Measurements from ENCODE around the gene CD8B. TPM values are rescaled to one million over a fixed set of nuclear protein-coding genes. Genes with fewer than 3 reads are reported as not detected.

CD8B gene
- total and polyA plus RNA-seq, 8 donors: 0.39 to 3.6 (median 0.70) TPM; not detected in 1

GRCh38 chr2:86818114-86818801 lies 43.4 kb downstream of the CD8B start:
- no peak for ATAC-seq
- TF ChIP-seq, protein P1, sequence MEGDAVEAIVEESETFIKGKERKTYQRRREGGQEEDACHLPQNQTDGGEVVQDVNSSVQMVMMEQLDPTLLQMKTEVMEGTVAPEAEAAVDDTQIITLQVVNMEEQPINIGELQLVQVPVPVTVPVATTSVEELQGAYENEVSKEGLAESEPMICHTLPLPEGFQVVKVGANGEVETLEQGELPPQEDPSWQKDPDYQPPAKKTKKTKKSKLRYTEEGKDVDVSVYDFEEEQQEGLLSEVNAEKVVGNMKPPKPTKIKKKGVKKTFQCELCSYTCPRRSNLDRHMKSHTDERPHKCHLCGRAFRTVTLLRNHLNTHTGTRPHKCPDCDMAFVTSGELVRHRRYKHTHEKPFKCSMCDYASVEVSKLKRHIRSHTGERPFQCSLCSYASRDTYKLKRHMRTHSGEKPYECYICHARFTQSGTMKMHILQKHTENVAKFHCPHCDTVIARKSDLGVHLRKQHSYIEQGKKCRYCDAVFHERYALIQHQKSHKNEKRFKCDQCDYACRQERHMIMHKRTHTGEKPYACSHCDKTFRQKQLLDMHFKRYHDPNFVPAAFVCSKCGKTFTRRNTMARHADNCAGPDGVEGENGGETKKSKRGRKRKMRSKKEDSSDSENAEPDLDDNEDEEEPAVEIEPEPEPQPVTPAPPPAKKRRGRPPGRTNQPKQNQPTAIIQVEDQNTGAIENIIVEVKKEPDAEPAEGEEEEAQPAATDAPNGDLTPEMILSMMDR (IDR thresholded peaks at IDR 0.05): no peak
- peaks cover 0 to 17% of the 10 kb centered on the region in 2 donors for H3K9me3 ChIP-seq
- H3K27ac ChIP-seq: no peak overlapping the region
- no peak overlapping the region for H3K4me3 ChIP-seq
- H3K36me3 ChIP-seq: no peaks in the 10 kb centered on the region
- no peaks in the 10 kb centered on the region for H3K27me3 ChIP-seq
- intact Hi-C loops (cut with DNase I): no loop called here
- H3K4me1 ChIP-seq: no peaks in the 10 kb centered on the region
- no peak for DNase-seq

DNA sequence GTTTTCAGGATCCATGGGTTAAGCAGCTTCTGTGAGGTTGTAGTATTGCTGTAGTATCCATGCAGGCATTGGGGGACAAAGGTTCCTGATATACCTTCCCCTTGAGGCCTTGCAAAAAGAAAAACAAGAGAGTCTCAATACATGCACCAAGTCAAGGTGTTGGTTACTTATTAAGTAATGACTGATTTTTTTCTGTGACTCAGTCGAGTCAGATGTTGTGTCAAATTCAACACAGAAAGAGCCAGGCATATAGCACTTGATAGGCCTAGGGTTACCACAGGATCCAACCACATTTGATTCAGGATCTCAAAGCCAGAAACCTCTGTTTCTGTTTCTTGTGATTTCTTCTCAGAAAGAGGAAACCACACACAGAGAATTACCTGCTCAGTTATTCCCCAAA lies 46.1 kb downstream of the CD8B start:
- intact Hi-C loops (cut with DNase I): no loop called here
- H3K9me3 ChIP-seq: no peaks in the 10 kb centered on the region
- no peak for ATAC-seq

DNA sequence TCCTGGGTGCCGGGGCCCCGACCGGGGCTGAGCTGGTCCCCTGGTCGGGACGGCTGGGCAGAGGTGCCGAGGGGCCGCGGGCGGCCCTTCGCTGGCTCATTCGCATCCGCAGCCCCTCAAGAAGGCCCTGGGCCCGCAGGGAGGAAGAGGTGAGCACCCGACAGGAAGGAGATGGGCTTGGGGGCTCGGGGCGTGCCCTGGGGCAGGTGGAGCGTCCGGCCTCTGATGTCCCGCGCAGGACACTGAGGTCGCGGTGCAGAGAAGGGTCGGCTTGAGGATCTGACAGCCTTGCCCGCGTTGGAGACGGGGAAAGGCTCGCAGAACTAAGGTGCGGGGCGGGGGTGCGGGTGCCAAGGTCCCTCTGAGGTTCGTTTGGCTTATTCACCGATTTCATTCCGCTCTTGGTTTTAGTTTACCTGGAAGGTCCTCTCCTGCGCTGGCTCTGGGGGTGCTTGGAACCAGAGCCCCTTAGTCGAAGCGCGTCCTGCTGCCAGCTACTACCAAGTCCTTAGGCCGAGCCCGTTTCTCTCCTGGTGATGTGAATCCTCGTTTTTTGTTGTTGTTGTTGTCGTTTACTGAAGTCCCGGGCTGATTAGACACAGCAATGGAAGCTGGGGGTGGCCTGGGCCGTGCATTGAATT lies 52.1 kb downstream of the CD8B start:
- DNase-seq: peak in 1 of 4 donors; percentile 82
- no peak overlapping the region for H3K27ac ChIP-seq
- no peak for ATAC-seq
- no peaks in the 10 kb centered on the region for H3K9me3 ChIP-seq
- intact Hi-C loops (cut with DNase I): no loop called here
- TF ChIP-seq, protein P1 (IDR thresholded peaks at IDR 0.05): no peak
- H3K36me3 ChIP-seq: no peaks in the 10 kb centered on the region
- peaks cover 4 to 30% of the 10 kb centered on the region in 2 donors for H3K4me1 ChIP-seq
- H3K4me3 ChIP-seq: peak overlapping the region in 1 of 2 donors; percentile 2
- peaks cover 28 to 76% of the 10 kb centered on the region in 2 donors for H3K27me3 ChIP-seq

More for the DNA sequence above, 46.1 kb downstream of the CD8B start:
- no peak for DNase-seq
- Histone ChIP-seq H3K36me3 (no peaks in the 10 kb centered on the region), H3K4me1 (no peaks in the 10 kb centered on the region), H3K27ac (no peak overlapping the region), H3K27me3 (peaks cover 6 to 21% of the 10 kb centered on the region in 2 donors), H3K4me3 (no peak overlapping the region)
- TF ChIP-seq, protein P1 (IDR thresholded peaks at IDR 0.05): no peak

DNA sequence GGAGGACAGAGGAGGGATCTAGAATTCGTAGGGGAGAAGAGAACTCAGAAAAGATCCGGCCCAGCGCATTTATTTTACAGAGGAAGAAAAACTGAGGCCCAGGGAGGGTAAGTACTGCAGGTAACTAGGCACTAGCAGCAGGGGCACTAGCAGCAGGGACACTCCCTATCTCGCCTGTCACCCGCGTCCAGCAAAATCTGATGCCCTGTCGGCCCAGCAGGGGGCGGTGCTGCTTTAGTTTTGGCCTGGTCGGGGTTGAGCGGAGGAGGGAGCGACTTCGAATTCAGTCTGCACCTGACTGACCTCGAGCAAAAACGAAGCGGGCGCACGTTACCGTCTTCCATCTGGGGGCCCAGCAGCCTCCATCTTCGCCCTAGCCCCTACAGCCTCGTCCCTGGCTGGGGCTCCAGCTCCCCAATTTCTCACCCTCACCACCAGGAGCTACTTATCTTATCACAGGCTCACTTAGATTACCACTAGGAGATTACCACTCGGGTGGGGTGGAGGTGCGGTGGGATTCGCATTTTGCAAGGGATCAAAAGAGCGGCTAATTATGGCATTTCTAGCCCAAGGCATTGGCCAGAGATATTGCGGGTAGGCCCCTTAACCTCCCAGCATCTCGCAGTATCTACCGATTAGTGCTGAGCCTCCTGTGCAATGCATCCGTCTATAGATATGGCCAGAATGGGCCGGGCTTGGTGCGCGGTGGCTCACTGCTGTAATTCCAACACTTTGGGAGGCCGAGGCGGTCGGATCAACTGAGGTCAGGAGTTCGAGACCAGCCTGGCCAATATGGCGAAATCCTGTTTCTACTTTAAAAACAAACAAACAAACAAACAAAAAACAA lies 53.1 kb downstream of the CD8B start:
- Histone ChIP-seq H3K27me3 (peaks cover 28 to 76% of the 10 kb centered on the region in 2 donors), H3K27ac (no peak overlapping the region), H3K4me3 (peak overlapping the region; percentile 8 to 36), H3K36me3 (no peaks in the 10 kb centered on the region), H3K4me1 (peaks cover 4 to 30% of the 10 kb centered on the region in 2 donors), H3K9me3 (no peaks in the 10 kb centered on the region)
- peak; percentile 79 to 95 (median 87) for DNase-seq
- intact Hi-C loops (cut with DNase I): no loop called here
- TF ChIP-seq, protein P1 (IDR thresholded peaks at IDR 0.05): peak; percentile 86 to 89
- peak; percentile 99 for ATAC-seq

Data from left lung (tissue), 10 donors.